ENCODE data around the gene COX19. TPM values are rescaled to one million over a fixed set of nuclear protein-coding genes. Genes with fewer than 3 reads are reported as not detected.

Gene COX19
- total RNA-seq, 1 donor from 2014 or later = 5.4 TPM

DNA sequence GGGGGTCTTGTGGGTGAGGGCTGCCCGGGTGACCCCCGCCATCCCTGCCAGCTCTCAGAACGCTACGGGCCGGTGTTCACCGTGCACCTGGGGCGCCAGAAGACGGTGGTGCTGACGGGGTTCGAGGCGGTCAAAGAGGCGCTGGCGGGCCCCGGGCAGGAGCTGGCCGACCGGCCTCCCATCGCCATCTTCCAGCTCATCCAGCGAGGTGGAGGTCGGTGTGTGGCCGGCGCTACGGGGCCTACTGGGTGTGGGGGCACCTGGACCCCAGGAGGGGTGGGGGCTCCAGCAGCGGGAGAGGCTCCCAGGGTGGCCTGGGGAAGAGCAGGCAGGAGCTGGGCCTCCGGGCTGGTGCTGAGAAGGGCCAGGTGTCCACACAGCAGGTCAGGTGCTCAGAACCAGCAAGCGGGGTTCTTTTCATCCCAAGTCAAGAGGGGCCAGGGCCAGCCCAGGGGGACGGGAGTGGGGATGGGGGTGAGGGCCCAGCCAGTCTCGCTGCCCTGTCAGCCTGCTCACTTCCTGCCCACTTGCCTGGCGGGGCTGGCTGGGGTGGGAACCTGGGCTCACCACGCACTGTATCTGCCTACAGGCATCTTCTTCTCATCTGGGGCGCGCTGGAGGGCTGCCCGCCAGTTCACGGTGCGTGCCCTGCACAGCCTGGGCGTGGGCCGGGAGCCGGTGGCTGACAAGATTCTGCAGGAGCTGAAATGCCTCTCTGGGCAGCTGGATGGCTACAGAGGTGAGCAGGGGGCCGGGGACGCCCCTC lies 9.2 kb upstream of the COX19 start:
- TF ChIP-seq, protein P1, sequence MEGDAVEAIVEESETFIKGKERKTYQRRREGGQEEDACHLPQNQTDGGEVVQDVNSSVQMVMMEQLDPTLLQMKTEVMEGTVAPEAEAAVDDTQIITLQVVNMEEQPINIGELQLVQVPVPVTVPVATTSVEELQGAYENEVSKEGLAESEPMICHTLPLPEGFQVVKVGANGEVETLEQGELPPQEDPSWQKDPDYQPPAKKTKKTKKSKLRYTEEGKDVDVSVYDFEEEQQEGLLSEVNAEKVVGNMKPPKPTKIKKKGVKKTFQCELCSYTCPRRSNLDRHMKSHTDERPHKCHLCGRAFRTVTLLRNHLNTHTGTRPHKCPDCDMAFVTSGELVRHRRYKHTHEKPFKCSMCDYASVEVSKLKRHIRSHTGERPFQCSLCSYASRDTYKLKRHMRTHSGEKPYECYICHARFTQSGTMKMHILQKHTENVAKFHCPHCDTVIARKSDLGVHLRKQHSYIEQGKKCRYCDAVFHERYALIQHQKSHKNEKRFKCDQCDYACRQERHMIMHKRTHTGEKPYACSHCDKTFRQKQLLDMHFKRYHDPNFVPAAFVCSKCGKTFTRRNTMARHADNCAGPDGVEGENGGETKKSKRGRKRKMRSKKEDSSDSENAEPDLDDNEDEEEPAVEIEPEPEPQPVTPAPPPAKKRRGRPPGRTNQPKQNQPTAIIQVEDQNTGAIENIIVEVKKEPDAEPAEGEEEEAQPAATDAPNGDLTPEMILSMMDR (conservative IDR thresholded peaks at IDR 0.05; ENCODE audit: low read depth, low read length) = no peak
- no peak for DNase-seq (ENCODE audit: low read depth)

DNA sequence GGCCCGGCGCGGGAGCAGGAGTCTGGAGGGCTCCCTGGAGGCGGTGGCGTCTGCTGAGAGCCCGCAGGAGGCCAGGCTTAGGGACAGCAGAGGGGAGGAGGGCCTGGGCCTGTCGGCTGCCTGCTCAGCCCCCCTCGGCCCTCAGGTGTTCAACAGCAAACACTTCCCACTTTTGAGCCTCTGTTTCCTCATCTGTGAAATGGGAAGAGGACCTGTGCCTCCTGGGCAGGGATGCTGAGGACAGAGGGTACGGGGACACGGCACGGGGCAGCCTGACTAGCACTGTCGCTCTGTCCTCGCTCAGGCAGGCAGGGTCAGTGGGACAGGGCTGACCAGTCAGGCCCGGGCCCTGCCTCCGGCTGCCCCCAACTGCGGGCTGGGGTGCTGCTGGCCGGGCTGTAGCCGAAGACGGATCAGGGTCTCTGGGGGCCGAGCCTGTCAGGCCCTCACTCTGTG lies 8.3 kb upstream of the COX19 start:
- TF ChIP-seq, protein P1 (conservative IDR thresholded peaks at IDR 0.05; ENCODE audit: low read depth, low read length) = no peak
- no peak for DNase-seq (ENCODE audit: low read depth)
- H3K4me3 ChIP-seq (ENCODE audit: low read depth, low read length) = no peak overlapping the region

More for the DNA sequence above, 9.2 kb upstream of the COX19 start:
- H3K4me3 ChIP-seq (ENCODE audit: low read depth, low read length) = no peak overlapping the region

DNA sequence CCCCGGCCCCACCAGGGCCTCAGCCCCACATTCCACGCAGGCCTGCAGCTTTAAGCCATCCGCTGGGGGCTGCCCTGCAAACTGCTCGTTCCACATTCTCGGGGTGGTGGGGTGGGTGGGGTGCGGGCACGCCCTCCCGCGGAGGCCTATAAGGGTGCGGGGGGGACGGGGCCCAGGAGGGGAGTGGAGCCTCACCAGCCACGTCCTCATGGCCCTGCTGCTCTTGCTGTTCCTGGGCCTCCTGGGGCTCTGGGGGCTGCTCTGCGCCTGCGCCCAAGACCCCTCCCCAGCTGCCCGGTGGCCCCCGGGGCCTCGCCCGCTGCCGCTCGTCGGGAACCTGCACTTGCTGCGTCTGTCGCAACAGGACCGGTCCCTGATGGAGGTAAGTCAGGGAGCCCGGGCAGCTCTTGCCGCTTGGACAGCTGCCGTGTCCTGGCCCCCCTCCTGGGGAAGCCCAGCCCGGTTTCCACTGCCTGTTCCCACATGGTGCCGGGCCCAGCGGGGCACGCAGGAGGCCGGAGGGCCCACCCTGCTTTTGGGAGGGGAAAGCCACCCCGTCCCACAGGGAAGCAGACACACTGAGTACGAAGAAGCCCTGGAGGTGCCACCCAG lies 7.8 kb upstream of the COX19 start, which contains the start of gene CYP2W1:
CYP2W1 (plus strand) TSS at position 178 of the 612 bp plus-strand sequence; CDS start at position 209, 31 bp downstream.
- DNase-seq (ENCODE audit: low read depth) = no peak
- H3K4me3 ChIP-seq (ENCODE audit: low read depth, low read length) = no peak within 1 kb of the TSS
- TF ChIP-seq, protein P1 (conservative IDR thresholded peaks at IDR 0.05; ENCODE audit: low read depth, low read length) = no peak

DNA sequence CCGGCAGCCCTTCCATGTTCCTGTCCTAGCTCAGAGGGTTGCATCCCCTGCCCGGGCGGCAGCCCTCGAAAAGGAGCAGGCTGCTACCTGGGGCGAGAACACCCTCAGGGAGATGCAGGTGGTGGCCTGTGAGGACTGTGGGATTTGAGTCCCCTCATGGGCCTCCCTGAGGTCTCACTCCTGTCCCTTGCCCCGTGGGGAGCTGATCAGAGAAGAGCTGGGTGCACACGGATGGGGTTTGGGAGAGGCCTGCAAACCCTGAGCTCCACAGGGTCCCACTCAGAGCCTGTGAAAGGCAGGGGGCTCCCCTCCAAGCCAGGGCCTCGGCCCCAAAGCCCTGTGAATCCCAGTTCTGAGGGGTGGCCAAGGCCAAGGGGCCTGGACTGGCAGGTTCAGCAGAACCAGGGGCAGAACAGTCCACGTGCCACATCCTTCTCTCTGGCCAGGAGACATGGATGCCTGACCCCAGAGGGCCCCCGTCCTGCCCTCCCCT lies 7.2 kb upstream of the COX19 start:
- TF ChIP-seq, protein P1 (conservative IDR thresholded peaks at IDR 0.05; ENCODE audit: low read depth, low read length) = no peak
- DNase-seq (ENCODE audit: low read depth) = no peak
- no peak overlapping the region for H3K4me3 ChIP-seq (ENCODE audit: low read depth, low read length)

DNA sequence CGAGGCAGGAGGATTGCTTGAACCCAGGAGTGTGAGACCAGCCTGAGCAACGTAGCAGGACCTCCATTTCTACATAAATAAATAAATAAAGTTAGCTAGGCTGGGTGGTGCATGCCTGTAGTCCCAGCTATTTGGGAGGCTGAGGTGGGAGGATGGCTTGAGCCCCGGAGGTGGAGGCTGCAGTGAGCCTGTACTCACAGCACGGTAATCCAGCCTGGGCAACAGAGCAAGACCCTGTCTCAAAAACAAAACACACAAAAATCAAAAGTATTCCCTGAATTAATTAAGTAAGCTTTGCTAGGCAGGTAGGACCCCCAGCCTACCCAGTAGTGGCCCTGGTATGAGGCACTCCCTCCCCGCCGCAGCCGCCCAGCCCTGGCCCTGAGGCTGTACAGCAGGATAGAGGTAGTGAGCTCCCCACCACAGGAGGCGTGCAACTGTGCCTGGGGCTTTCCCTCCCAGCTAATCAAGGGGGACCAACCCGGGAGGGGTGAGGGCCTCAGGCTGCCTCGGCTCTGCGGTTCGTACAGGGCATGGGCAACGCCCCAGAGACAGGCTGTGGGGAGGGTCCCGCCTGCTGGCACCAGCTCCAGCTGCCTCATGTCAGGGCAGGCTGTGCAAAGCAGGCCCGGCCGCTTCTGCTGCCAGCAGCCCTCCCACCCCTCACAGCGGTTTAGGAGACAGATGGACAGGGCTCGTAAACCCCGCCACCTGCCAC lies 6.6 kb upstream of the COX19 start:
- TF ChIP-seq, protein P1 (conservative IDR thresholded peaks at IDR 0.05; ENCODE audit: low read depth, low read length) = no peak
- no peak for DNase-seq (ENCODE audit: low read depth)
- H3K4me3 ChIP-seq (ENCODE audit: low read depth, low read length) = no peak overlapping the region

DNA sequence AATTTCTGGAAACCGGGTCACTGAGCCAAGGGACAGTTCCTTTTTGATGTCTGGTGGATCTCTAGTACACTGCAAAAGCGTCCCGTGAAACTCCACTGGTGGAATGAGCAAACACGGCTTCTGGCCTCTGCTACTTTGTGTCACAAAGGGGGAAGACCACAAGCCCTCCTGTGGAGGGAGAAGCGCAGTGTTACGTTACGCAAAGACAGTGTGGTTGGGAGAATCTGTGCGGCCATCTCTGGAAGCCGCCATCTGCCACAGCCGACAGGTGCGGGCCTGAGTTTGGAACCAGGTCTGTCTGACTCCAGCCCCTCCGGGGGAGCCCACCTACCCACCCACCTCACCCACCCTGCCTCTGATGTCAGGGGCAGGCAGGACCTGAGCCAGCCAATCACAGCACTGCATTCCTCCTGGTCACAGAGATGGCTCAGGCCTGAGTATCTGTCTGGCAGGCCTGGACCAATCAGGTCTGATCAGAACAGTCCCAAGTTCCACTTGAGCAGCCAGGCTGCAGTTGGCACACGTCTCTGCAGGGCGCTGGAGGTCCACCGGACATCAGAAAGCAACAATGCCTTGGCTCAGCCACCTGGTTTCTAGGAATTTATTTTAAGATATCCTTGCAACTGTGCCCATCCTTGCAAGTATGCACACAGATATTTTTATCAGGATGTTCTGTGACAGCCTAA lies 4.7 kb upstream of the COX19 start:
- H3K4me3 ChIP-seq (ENCODE audit: low read depth, low read length) = no peak overlapping the region
- TF ChIP-seq, protein P1 (conservative IDR thresholded peaks at IDR 0.05; ENCODE audit: low read depth, low read length) = no peak
- peak; percentile 51 for DNase-seq (ENCODE audit: low read depth)
